Stimulated activated CD4-positive, alpha-beta T cell treated with anti-CD3 and anti-CD28 coated beads, Interleukin-2, amount 100 ng/mL, for 4 hours (primary cell): ENCODE data around the gene MLC1.

Experiments
- DNase-seq: peaks from one replicate; pipeline ENCODE4 v3.0.0-alpha.2; 2020; ENCODE audit warnings: low read depth

Gene MLC1

DNA sequence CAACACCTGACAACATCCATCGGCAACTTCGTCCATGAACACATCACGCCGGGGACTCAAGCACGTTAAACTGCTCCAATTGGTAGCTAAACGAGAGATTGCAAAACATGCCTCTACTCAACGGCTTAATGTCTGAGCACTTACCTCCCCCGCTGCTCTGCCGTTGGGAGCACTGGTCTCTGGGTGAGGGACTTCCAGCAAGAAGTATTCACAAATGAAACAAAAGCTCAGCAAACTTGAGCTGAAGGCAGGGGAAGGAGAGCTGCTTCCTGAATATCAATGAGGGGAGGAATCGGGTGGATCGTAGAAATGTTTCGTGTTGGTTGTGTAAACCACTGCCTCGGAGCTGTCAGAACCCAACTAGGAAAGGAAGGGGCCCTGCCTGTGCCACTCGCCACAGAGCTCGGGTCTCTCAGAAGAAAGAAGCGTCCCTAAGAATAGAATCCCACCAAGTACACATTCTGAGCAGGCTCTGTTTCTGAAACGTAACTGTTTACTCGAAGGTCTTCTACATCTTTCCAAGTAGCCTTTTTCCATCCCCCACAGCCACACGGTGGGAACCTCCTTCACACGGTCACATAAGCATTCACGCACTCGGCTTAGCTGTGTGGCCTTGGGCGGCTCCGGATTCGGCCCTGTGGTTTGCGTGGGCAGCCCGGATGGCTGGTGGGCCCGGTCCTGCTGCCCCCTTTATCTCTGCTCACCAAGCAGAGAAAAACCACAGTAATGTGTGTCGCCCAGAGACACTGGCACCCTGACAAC, at the start of gene MLC1:
Gene MLC1, minus strand, starts transcription at position 216 of the 762 bp plus-strand sequence. CDS start 524 bp downstream, outside the sequence.
- no peak for DNase-seq

DNA sequence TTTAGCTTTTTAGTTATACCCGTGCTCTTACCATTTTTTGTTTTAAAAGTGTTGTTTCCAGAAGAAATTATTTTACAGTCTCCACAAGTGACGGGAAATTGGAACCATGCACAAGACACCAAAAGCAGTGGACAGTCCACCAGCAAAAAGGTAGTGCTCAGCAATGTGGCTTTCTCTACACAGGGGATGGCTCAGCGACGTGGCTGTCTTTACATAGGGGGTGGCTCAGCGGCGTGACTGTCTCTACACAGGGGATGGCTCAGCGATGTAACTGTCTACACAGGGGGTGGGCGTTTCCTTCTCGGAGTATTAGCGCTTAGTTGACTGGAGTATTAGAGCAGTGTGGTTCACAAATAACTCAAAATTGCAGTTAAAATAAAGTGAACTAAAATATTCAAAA, 49.3 kb upstream of the MLC1 start:
- no peak for DNase-seq

- no peak for DNase-seq
Observed at GRCh38 chr22:50131894-50132293, 46.7 kb upstream of the MLC1 start.

DNA sequence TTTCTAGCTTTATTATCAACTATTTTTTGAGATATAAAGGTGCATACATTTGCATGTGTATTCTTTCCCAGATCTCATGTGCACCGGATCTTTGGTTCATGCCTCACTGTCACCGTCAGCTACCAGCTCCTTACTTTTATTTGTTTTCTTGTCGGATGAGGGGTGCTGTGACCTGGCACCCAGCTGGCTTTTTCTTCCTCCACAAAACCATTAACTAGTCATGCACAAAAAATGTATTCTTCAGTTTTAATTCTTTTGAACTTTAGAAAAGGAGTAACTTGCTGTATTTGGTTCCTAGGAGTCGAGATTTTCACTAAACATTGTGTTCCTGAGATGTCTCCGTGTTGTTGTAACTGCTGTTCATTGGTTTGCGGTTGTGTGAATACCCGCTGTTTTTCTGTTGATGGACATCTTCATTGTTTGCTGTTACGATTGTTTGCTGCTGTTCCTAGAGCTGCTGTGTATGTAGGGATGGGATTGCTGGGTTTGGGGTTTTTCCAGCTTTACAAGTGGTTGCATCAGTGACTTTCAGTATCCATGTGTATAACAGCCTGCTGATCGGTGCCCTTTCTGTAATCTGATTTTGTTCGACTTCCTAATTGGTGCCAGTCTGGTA, 44.0 kb upstream of the MLC1 start:
- no peak for DNase-seq

DNA sequence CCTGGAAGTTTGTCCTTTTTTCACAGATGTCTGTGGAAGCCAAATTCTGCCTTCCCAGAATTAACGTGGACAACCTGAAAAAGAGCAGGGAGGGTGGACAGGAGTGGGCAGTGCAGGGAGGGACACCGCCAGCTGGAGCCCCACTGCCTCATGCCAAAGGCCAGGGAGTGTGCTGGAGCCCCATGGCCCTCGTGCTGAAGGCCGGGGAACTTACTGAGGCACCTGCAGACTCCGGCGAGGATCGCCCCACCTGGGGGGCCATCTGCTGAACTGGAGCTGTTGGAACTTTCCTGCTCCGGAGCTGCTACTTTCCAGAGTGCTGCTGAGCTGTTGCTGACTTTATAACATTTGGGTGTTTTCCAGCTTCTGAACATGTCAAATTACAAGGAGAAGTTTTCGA, 39.8 kb upstream of the MLC1 start:
- no peak for DNase-seq

- no peak for DNase-seq
Observed at GRCh38 chr22:50123119-50123518, 37.9 kb upstream of the MLC1 start.

DNA sequence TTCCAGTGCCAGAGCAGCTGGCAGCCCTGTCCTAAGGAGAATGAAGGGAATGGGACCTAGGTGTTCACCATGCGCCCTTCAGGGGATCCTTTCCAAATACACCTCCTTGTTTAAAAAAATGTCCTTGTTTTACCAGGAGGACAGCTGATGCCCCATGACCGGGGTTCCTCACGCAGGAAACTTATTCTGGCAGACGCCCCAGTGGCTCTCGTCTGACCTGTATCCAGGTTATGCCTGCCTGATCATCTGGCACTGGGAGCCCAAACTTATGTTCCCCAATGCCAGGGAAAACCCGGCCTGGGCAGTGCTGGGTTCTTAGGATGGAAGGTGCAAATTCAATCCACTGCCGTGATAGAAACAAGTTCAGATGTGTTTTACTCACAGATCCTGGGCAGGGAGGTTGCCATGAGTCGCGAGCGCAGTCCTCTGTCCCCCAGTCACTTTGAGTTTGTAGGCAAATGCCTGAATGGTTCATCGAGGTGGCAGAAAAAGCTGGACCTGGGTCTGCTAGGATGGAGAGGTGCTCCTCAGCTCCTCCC, 36.0 kb upstream of the MLC1 start:
- no peak for DNase-seq

DNA sequence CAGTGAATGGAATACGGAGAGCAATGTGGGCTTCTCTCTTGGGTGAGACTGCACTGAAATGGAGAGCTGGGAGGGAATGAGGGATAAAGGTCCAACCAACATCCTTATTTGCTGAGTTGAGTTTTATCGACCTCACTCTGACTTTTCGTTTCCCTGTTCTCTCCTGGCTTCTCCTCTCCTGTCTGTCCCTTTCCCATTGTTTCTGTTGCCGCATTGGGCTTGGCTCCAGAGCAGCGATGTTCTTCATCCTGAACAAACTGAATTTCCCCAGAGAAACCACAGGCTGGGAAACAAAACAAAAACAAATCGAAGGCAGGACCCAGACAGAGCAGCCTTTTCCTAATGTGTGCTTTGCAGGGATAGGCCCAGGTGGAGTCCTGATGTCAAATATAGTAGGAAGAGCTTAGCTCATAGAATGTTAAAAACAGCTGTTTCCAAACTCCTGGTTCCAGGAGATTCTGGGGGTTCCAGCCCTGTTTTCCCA, 34.6 kb upstream of the MLC1 start:
- no peak for DNase-seq

DNA sequence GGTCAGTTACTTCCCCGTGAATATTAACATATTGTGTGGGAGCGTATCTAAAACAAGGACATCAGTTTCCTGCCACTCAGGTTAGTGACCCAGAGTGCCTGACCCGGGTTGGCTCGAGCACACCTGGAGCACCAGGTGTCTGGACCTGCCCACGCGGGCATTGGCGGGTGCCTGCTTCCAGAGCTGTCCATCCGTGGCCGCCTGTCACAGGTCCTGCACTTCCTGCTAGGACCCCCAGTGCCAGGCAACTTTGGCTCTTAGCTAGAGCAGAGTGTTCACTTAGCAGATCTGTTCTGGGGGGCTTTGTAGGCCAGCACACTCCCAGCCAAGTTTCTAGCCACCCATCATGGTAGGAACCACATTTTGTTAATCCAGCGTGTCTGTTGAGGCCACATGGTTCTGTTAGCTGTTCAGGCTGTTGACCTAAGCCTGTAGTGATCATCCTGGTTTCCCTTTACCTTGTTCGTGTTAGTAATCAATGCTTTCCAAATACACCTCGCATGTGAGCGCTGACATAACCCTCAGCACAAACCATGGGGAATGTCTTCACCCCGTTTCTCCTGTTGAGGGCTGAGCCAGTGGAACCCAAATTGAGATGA, 34.0 kb upstream of the MLC1 start:
- DNase-seq = no peak

GRCh38 chr22:50118557-50119168, 33.4 kb upstream of the MLC1 start:
- DNase-seq = no peak

- DNase-seq = no peak
Observed at GRCh38 chr22:50118129-50118528, 32.9 kb upstream of the MLC1 start.

DNA sequence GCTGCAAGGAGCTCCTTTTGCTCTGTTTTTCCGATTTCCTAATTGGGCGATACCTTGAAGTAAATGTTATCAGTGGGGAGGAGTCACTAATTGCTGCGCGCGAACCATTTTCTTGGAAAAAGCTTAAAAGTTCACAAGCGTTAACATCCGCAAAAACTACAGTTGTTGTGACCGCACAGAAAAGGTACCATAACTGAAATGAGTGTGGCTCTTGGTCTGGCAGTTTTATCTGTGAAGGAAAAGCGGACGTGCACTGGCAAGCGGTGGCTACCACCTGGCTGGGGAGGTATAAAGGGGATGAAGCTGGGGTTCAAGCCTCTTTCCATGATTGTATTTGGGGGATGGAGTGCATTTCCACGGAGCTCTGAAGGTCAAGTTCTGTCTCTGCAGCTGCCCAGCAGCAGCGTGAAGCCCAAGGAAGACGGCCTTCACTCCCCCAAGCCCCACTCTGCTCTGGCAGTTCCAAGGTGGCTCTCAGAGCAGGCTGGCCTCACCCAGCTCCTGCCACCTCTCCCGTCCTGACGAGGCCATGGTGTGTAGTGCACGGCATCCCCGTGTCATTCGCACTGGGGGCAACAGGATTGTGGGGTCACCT, 32.0 kb upstream of the MLC1 start:
- no peak for DNase-seq

- DNase-seq = no peak
Observed at GRCh38 chr22:50115693-50116092, 30.5 kb upstream of the MLC1 start.

- DNase-seq = no peak
Observed at GRCh38 chr22:50114221-50115021, 29.2 kb upstream of the MLC1 start.

DNA sequence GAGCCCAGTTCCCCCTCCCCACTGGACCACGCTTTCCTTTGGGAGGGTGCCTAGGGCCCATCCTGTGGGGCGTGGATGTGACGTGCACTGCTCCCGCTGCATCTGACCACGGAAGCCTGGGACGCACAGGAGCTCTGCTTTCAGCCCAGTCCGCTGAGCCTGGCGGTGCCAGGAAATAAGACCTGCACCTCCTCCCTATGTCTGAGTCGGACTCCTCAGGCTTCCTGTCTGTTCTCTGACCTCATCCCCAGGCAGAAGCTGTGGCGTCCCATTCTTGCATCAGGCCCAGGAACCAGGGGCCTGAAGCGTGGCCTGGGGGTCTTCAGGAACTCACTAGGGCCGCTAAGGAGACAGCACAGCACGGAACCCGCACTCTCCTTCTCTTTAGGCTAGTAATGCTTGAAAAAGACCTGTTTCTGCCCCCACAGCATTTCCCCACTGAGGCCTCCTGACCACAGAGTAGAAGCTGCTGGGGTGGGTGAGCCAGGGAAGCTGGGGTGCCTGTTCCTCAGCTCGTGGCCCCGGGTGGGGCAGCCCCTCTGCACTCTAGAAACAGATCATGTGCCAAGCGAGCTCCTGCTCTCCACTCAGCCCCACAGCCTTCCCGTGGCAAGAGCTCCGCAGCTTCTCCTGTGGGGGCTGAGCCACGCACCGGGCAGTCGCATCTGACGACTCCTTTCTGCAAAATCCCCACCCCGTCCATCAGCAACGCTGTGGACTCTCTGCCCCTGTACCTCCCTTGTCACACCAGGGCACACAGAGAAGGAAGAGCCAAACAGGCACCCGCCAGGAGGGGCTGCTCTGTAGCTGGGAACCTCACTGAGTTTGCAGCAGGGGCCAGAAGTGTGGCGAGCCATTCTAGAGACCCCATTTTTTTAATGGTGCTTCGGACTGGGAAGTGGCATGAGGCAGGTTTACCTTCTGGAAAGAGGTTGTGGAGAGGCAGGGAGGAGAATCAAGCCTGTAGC, 27.2 kb upstream of the MLC1 start:
- no peak for DNase-seq

DNA sequence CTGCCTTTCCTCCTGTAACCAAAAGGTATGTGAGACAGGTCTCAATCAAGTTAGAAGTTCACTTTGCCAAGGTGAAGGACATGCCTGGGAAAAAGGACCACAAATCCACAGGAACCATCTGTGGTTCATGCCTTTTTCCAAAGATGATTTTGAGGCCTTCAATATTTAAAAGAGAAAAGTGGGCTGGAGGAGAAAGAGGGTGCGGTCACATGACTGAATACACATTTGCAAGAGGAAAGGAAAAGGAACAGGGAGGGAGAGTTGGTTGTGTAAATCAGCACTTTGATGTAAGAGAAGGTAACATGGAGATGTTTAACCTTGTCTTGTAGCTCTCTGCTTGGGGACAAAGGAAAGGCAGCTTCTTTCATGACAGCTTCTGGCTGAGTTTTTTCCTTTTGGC, 25.8 kb upstream of the MLC1 start:
- no peak for DNase-seq

DNA sequence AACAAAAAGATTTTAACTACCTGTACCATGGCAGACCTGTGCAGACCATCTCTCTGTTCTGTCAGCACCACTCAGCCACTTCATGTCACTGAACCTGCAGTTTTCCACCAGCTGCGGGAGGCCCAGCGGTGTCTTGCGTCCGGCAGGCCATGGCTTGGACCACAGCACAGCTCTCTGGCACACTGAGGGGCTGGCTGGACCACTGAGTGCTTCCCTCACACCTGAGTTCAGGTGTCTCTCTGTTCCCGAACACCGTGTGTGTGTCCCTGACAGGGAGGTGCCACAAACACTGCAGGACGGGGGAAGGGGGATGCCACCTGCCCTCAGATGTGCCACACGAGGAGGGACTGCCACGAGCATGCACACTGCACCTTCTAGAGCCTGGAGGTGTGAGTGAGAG, 22.3 kb upstream of the MLC1 start:
- DNase-seq = no peak

DNA sequence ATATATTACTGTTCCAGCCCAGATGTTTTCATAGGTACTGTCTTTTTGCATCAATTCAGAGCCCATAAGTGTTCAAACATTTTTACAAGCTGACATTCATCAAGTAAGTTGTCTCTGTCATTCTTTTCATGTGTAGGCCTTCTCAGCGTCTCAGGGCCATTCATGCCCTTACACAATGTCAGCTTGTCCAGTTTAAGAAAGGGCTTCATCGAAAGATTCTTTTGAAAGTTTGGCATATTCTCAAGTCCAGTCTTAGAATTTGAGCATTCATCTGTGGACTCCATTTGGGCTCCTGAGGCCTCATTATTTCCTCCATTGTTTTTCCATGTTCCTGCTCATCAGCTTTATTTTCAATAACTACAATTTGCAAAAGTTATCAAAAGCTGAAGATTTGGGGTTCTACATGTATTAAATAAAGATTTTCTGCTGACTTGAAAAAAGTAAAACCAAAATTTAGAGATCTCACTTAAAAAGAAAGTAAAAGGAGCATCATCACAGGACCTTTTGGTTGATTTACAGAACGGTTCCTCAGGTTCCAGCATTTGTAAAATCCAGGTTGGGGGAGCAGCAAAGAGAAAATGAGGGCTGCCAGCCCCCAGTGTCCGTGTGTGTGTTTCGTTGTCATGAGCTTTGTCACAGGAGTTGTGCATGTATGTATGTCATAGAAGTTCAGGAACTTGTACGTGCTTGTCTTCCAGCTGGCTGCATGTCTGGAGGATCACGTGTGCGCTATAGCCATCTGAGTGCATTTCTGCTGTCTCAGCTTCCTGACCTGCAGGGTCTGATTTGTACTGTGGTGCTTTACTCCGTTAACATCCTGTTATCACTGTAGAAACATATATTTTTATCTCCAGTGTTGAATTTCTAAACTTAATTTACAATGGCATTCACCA, 20.2 kb upstream of the MLC1 start:
- no peak for DNase-seq

GRCh38 chr22:50104141-50104544, 18.9 kb upstream of the MLC1 start:
- DNase-seq = no peak
